Measurements from ENCODE around the gene NF2. TPM values are rescaled to one million over a fixed set of nuclear protein-coding genes. Genes with fewer than 3 reads are reported as not detected.

The NF2 gene
- total and polyA plus RNA-seq, 9 donors, result 16.9 to 30.1 (median 19.8) TPM

DNA sequence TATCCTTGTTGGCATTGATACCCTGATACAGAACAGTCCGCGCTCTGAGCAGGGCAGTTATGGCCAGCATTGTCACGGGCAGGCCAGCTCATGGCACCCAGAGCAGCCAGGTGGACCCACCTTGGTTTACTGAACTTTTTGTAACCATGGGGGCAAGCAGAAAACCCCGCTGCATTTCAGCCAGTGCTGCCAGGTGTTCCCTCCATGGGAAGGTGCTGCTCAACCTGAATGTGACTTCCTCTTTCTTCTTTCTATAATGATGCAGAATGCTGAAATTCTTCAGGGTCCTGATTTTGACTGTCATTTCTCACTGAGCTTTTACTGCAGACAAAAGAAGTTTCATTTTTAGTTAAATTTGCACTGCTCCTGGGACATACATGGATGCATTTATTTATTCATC is 80.8 kb downstream of the NF2 start:
- H3K36me3 ChIP-seq (ENCODE audit: control insufficient read depth, insufficient read depth, low read length), result peaks cover 52% of the 10 kb centered on the region
- no peaks in the 10 kb centered on the region for H3K27me3 ChIP-seq (ENCODE audit: control insufficient read depth, insufficient read depth, low read length)
- WGBS (ENCODE audit: insufficient coverage), result 95% methylated on average over 4 of the region's 4 CpGs
- no peak overlapping the region for H3K4me3 ChIP-seq (ENCODE audit: low read length)
- DNase-seq, result no peak
- peaks cover 7% of the 10 kb centered on the region for H3K4me1 ChIP-seq (ENCODE audit: control insufficient read depth, insufficient read depth, low read length)
- H3K27ac ChIP-seq (ENCODE audit: low read length), result no peak overlapping the region
- no peaks in the 10 kb centered on the region for H3K9me3 ChIP-seq (replicated peaks; ENCODE audit: control insufficient read depth, low read depth, low read length)

GRCh38 chr22:29689206-29689879 is 85.9 kb downstream of the NF2 start:
- Histone ChIP-seq H3K4me1 (ENCODE audit: control insufficient read depth, insufficient read depth, low read length) (peaks cover 58% of the 10 kb centered on the region), H3K36me3 (ENCODE audit: control insufficient read depth, insufficient read depth, low read length) (peaks cover 24% of the 10 kb centered on the region), H3K27ac (ENCODE audit: low read length) (peak overlapping the region; percentile 17), H3K9me3 (replicated peaks; ENCODE audit: control insufficient read depth, low read depth, low read length) (no peaks in the 10 kb centered on the region), H3K27me3 (ENCODE audit: control insufficient read depth, insufficient read depth, low read length) (no peaks in the 10 kb centered on the region), H3K4me3 (ENCODE audit: low read length) (no peak overlapping the region)
- DNase-seq, result peak; percentile 56
- no CpG with 5 or more reads among the region's 5 CpGs for WGBS (ENCODE audit: insufficient coverage)

- Histone ChIP-seq H3K4me3 (ENCODE audit: low read length) (no peak overlapping the region), H3K4me1 (ENCODE audit: control insufficient read depth, insufficient read depth, low read length) (peaks cover 63% of the 10 kb centered on the region), H3K9me3 (replicated peaks; ENCODE audit: control insufficient read depth, low read depth, low read length) (no peaks in the 10 kb centered on the region), H3K27ac (ENCODE audit: low read length) (peak overlapping the region; percentile 87), H3K27me3 (ENCODE audit: control insufficient read depth, insufficient read depth, low read length) (no peaks in the 10 kb centered on the region), H3K36me3 (ENCODE audit: control insufficient read depth, insufficient read depth, low read length) (peaks cover 19% of the 10 kb centered on the region)
- DNase-seq, result peak; percentile 68
- 19% methylated on average over 5 of the region's 8 CpGs for WGBS (ENCODE audit: insufficient coverage)
These were observed 86.4 kb downstream of the NF2 start for GRCh38 chr22:29689880-29690213.

DNA sequence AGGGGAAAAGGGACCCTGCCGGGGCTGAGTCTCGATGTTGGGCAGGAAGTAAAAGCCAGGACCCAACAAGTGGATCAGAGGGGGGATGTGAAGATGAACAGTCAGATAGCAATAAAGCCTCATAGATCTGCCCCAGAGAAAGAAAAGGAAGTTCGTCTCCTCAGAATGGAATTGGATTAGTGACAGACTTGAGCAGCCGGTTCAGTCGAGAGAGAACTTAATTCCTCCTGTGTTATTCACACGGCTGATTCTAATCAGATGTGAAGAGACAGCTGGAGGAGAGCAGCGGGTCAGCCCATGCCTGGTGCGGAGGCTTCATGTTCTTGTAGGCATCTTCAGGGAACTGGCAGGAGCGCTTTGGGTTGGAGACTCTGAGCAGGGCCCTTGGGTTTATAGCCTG is 87.0 kb downstream of the NF2 start:
- 52% methylated on average over 9 of the region's 9 CpGs for WGBS (ENCODE audit: insufficient coverage)

DNA sequence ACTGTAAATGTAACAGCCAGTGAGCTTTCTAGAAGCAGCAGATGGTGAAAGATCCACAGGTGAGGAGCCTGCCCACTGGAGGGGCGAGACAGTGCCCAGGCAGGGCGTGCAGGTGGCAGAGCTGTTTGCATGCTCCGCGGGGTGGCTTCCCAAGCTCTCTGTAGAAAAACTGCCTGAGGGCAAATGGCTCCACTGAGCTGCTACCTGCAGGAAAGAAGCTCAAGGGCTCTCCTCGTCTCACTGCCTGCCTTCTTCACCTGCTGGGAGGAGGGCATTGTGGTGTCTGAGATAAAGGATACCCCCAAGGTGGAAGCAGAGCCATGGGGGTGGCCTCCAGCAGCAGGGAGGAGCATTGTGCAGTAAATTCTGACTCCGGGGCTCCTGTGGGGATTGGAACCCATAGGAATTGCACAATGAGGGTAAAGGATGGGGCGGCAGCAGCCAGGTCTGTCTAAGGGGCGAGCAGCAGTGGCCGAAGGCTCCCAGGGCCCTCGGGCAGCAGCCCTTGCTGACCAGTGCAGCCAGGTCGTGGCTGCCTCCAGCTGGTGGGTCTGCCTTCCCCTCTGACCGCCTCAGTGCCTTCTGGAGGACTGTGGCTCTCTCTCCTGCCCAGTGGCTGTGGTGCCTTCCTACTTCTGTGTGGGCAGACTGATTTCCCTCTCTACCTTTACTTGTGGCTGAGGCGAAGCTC is 88.3 kb downstream of the NF2 start:
- no peaks in the 10 kb centered on the region for H3K27me3 ChIP-seq (ENCODE audit: control insufficient read depth, insufficient read depth, low read length)
- 81% methylated on average over 11 of the region's 13 CpGs for WGBS (ENCODE audit: insufficient coverage)
- H3K27ac ChIP-seq (ENCODE audit: low read length), result no peak overlapping the region
- no peak overlapping the region for H3K4me3 ChIP-seq (ENCODE audit: low read length)
- H3K4me1 ChIP-seq (ENCODE audit: control insufficient read depth, insufficient read depth, low read length), result peaks cover 81% of the 10 kb centered on the region
- peaks cover 15% of the 10 kb centered on the region for H3K36me3 ChIP-seq (ENCODE audit: control insufficient read depth, insufficient read depth, low read length)
- no peak for DNase-seq
- no peaks in the 10 kb centered on the region for H3K9me3 ChIP-seq (replicated peaks; ENCODE audit: control insufficient read depth, low read depth, low read length)

More for the DNA sequence above, 87.0 kb downstream of the NF2 start:
- H3K36me3 ChIP-seq (ENCODE audit: control insufficient read depth, insufficient read depth, low read length), result peaks cover 17% of the 10 kb centered on the region
- H3K9me3 ChIP-seq (replicated peaks; ENCODE audit: control insufficient read depth, low read depth, low read length), result no peaks in the 10 kb centered on the region
- peak overlapping the region; percentile 87 for H3K27ac ChIP-seq (ENCODE audit: low read length)
- peaks cover 70% of the 10 kb centered on the region for H3K4me1 ChIP-seq (ENCODE audit: control insufficient read depth, insufficient read depth, low read length)
- DNase-seq, result peak; percentile 79
- H3K27me3 ChIP-seq (ENCODE audit: control insufficient read depth, insufficient read depth, low read length), result no peaks in the 10 kb centered on the region
- no peak overlapping the region for H3K4me3 ChIP-seq (ENCODE audit: low read length)

DNA sequence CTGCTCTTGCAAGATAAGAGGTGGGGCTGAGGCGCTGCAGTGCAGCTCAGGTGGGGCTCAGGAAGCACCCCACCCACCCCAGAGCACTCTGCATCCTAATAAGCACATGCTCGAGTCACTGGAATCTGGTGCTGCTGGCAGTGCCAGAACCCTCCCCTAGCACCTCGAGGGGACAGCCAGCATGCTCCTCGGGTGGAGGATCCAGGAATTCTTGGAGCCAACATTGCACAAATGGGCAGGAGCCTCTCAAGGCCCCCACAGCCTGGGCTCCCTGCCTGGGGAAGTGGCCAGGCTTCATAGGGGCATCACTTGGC is 88.9 kb downstream of the NF2 start:
- Histone ChIP-seq H3K36me3 (ENCODE audit: control insufficient read depth, insufficient read depth, low read length) (peaks cover 15% of the 10 kb centered on the region), H3K27me3 (ENCODE audit: control insufficient read depth, insufficient read depth, low read length) (no peaks in the 10 kb centered on the region), H3K4me1 (ENCODE audit: control insufficient read depth, insufficient read depth, low read length) (peaks cover 84% of the 10 kb centered on the region), H3K9me3 (replicated peaks; ENCODE audit: control insufficient read depth, low read depth, low read length) (no peaks in the 10 kb centered on the region), H3K4me3 (ENCODE audit: low read length) (no peak overlapping the region), H3K27ac (ENCODE audit: low read length) (peak overlapping the region; percentile 47)
- no peak for DNase-seq
- 38% methylated on average over 4 of the region's 4 CpGs for WGBS (ENCODE audit: insufficient coverage)

GRCh38 chr22:29693161-29693560 is 89.7 kb downstream of the NF2 start:
- WGBS (ENCODE audit: insufficient coverage), result 65% methylated on average over 4 of the region's 8 CpGs
- Histone ChIP-seq H3K4me3 (ENCODE audit: low read length) (no peak overlapping the region), H3K27ac (ENCODE audit: low read length) (peak overlapping the region; percentile 71), H3K9me3 (replicated peaks; ENCODE audit: control insufficient read depth, low read depth, low read length) (no peaks in the 10 kb centered on the region), H3K27me3 (ENCODE audit: control insufficient read depth, insufficient read depth, low read length) (no peaks in the 10 kb centered on the region), H3K4me1 (ENCODE audit: control insufficient read depth, insufficient read depth, low read length) (peaks cover 93% of the 10 kb centered on the region), H3K36me3 (ENCODE audit: control insufficient read depth, insufficient read depth, low read length) (peaks cover 13% of the 10 kb centered on the region)
- DNase-seq, result peak; percentile 69

DNA sequence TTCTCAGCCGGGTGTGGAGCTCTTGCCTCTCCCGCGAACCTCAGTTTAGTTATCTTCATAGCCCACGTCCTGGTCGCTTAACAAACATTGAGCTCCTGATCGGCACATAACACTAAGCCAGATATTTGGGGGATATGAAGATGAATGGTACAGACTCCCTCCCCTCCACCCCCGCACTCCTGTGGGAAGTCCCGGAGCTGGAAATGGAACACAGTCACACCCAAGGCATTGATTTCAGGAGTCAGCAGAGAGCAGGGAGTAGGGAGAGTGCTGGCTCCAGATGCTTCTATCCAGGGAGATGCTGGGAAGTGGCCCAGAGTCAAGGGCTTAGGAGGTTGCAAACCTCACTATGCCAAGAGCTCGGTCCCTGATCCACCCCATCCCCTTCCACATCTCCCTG is 90.2 kb downstream of the NF2 start:
- Histone ChIP-seq H3K4me1 (ENCODE audit: control insufficient read depth, insufficient read depth, low read length) (peaks cover 94% of the 10 kb centered on the region), H3K4me3 (ENCODE audit: low read length) (no peak overlapping the region), H3K27me3 (ENCODE audit: control insufficient read depth, insufficient read depth, low read length) (no peaks in the 10 kb centered on the region), H3K27ac (ENCODE audit: low read length) (peak overlapping the region; percentile 71), H3K36me3 (ENCODE audit: control insufficient read depth, insufficient read depth, low read length) (peaks cover 13% of the 10 kb centered on the region), H3K9me3 (replicated peaks; ENCODE audit: control insufficient read depth, low read depth, low read length) (no peaks in the 10 kb centered on the region)
- 20% methylated on average over 1 of the region's 9 CpGs for WGBS (ENCODE audit: insufficient coverage)
- DNase-seq, result no peak

DNA sequence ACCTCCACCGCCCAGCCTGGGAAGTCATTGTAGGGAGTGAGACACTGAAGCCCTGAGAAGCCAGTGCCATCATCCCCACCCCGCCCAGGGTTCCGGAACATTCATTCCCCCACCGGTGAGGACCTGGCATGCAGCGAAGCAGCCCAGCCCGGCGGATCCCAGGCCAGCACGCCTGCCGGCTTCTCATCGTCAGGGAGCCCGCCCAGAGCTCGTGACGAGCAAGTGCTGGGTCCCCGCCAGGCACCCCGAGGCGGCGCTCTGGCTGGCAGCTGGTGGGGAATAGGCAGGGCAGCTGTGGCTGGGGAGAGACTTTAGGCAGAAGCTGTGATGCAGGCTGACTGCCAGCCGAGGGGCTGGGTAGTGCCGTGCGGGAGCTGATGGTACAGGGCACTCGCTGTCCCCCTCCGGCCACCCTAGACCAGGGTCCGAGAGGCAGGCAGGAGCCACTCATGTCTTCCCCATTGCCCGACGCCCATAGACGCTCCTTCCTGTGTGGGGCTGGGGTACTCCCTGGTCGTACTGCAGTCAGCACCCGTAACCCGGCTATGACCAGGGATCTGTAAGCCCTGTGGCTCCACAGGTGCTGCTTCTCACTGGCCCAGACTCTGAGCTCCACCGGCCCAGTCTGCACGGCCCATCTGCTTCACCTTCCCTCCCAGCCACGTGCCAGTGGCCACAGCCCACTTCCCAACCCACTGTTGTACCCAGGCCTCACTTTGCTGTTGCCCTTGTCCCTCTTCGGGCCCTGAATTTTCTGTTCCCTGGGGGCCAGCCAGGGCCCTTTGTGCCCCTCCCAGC is 91.9 kb downstream of the NF2 start:
- no peaks in the 10 kb centered on the region for H3K9me3 ChIP-seq (replicated peaks; ENCODE audit: control insufficient read depth, low read depth, low read length)

GRCh38 chr22:29697853-29698598 is 94.6 kb downstream of the NF2 start:
- Histone ChIP-seq H3K36me3 (ENCODE audit: control insufficient read depth, insufficient read depth, low read length) (peaks cover 10% of the 10 kb centered on the region), H3K4me3 (ENCODE audit: low read length) (no peak overlapping the region), H3K27ac (ENCODE audit: low read length) (no peak overlapping the region), H3K4me1 (ENCODE audit: control insufficient read depth, insufficient read depth, low read length) (peaks cover 84% of the 10 kb centered on the region), H3K9me3 (replicated peaks; ENCODE audit: control insufficient read depth, low read depth, low read length) (no peaks in the 10 kb centered on the region), H3K27me3 (ENCODE audit: control insufficient read depth, insufficient read depth, low read length) (peaks cover 31% of the 10 kb centered on the region)
- DNase-seq, result no peak
- 79% methylated on average over 12 of the region's 16 CpGs for WGBS (ENCODE audit: insufficient coverage)

More for the DNA sequence above, 91.9 kb downstream of the NF2 start:
- H3K27ac ChIP-seq (ENCODE audit: low read length), result peak overlapping the region; percentile 62
- WGBS (ENCODE audit: insufficient coverage), result 87% methylated on average over 27 of the region's 33 CpGs
- H3K4me3 ChIP-seq (ENCODE audit: low read length), result no peak overlapping the region
- peaks cover 84% of the 10 kb centered on the region for H3K4me1 ChIP-seq (ENCODE audit: control insufficient read depth, insufficient read depth, low read length)
- peaks cover 13% of the 10 kb centered on the region for H3K36me3 ChIP-seq (ENCODE audit: control insufficient read depth, insufficient read depth, low read length)
- peak; percentile 84 for DNase-seq
- H3K27me3 ChIP-seq (ENCODE audit: control insufficient read depth, insufficient read depth, low read length), result peaks cover 4% of the 10 kb centered on the region

Measured in muscle of leg (tissue), 11 donors.